GM12801 (cell line): ENCODE results near the gene FOS.

Experiments used
- TF ChIP-seq, protein P1 (sequence below): IDR thresholded peaks from one replicate; pipeline ENCODE4 v1.5.1; 2011; ENCODE audit warnings: control low read depth; ENCODE audit not compliant: insufficient read length; ENCODE audit errors: extremely low read depth

Gene FOS

DNA sequence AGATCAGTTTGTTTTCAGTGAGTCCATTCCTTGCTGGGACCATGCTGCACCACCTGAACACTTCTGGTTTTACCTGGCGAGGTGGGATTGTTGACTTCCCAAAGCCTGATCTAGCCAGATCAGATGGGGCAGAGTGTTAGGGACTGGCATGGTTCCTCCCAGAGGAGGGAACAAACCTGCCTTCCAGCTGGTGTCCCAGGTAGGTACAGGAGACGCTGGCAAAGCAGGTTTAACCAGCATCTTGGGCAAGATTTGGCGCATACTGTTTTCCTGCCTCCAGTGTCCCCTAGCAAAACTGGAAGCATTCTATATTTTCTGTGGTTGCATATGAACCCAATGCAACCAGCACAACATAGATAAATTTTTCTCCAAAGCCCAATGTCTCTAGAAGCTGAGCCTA lies 14.6 kb upstream of the FOS start:
- TF ChIP-seq, protein P1, sequence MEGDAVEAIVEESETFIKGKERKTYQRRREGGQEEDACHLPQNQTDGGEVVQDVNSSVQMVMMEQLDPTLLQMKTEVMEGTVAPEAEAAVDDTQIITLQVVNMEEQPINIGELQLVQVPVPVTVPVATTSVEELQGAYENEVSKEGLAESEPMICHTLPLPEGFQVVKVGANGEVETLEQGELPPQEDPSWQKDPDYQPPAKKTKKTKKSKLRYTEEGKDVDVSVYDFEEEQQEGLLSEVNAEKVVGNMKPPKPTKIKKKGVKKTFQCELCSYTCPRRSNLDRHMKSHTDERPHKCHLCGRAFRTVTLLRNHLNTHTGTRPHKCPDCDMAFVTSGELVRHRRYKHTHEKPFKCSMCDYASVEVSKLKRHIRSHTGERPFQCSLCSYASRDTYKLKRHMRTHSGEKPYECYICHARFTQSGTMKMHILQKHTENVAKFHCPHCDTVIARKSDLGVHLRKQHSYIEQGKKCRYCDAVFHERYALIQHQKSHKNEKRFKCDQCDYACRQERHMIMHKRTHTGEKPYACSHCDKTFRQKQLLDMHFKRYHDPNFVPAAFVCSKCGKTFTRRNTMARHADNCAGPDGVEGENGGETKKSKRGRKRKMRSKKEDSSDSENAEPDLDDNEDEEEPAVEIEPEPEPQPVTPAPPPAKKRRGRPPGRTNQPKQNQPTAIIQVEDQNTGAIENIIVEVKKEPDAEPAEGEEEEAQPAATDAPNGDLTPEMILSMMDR: no peak

GRCh38 chr14:75267141-75267721 lies 11.4 kb upstream of the FOS start:
- TF ChIP-seq, protein P1: no peak

- TF ChIP-seq, protein P1: no peak
These were observed 9.7 kb upstream of the FOS start for GRCh38 chr14:75268633-75269550.

DNA sequence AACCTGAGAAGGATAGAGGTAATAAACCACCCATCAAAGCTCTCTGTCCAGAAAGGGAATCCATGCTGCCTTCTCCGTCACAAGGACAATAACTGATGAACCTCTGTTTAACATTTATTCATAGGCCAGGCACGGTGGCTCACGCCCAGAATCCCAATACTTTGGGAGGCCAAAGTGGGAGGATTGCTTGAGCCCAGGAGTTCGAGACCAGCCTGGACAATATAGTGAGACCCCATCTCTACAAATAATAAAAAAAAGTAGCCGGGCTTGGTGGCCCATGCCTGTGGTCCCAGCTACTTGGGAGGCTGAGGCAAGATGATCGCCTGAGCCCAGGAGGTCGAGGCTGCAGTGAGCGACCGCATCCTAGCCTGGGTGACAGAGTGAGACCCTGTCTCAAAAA lies 7.1 kb upstream of the FOS start:
- TF ChIP-seq, protein P1: no peak

DNA sequence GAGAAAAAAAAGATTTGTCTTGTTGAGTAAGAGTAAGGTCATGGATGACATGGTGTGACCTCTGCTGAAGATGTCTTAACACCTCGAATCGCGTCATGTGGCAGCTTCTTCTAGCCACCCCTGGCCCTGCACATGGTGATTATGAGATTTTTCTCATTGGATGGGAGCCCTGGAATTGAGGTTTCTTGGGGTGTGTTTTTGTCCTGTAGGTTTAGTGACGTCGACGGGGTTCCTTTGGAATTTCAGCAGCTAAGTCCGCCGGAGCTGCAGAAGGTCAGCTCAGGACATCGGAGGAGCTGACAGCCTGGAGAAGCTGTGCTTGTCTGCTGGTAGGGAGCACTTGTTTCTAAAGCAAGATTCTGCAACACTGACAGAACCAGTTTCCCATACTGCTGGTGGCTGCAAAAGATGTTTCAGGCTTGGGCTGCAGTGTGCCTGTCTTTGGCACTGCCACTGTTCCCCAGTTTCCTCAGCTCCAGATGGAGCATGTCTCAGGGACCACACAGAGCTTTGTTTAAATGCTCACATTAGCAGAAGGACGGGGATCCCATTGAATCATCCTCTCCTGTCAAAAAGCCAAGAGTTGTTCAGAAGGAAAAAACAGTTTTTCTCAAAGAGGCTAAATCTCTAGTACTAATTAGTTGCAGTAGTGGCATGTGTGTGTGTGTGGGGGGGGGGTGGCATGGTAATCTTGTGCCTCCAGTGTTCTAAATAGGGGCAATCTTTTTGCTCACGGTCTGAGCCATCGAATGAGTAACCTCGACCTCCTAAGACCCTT lies 5.2 kb upstream of the FOS start:
- TF ChIP-seq, protein P1: no peak

- TF ChIP-seq, protein P1: no peak
These were observed 4.4 kb upstream of the FOS start for GRCh38 chr14:75274050-75274898.
